ENCODE data around the gene PTPRK.

Gene PTPRK

DNA sequence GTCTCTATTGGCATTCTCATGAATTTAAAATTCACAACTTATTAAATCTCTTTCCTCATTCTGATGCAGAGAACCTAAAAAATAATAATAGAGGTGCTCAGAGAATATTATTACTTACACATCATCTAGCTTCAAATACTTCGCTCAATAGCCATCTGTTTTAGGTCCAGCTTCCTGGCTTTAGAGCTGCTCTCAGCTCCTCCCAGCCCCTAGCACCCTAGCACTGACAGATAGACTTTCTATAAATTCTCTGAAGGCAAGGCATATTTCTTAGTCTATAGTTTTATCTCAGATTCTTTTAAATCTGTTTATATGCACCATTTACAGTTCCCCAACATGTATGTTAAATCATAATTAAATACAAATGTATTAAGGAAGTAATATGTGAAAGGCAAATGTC, 281.3 kb downstream of the PTPRK start:
- no peak for DNase-seq

DNA sequence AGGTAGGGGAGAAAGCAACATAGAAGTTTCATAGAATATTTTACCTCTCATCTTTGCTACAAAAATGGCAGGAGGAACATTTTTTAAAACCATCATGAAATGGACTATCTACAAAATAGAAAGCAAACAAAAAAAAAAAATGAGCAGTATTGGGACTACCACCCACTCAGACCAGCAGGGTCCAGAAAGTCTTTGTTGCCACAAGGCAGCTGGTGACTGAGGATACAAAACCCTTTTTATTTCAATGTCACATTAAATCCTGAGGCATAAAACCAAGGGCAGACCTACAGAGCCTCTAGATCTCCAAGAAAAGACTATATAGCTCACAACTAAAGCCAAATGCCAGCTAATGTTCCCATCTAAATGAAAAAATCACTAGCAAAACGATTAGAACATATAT, 282.2 kb downstream of the PTPRK start:
- peak; percentile 76 for DNase-seq

DNA sequence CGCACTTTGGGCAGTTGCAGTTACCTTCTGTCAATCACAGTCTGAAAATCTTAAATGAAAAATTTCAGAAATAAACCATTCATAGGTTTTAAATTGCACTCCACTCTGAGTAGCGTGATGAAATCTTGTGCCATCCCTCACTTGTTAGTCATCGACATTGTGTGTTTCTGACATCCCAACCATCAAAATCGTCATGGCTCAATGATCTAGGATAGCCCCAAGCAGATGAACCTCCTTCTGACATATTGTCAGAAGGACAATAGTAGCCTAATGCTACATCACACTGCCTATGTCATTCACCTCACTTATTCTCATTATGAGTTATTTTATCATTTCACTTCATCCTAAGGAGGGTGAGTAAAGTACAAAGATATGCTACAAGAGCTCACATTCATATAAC, 284.8 kb downstream of the PTPRK start:
- no peak for DNase-seq

DNA sequence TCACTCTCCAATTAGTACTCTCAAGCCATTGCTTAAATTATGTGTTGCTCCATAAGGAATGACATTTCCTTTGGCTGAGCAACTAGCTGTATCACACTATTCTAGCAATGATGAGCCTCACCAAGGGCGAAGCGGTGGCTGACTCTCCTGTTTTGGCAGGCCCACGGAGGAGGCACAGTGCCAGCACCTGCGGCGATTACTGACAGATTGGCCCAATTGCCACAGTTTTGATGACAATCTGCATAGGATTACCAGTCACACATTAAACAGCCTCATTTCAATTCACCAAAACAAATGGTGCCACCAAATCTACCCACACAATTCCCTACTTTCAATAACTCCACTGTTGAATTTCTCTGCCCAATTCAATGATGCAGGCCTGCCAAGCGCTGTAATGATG, 286.9 kb downstream of the PTPRK start:
- DNase-seq = peak; percentile 57

DNA sequence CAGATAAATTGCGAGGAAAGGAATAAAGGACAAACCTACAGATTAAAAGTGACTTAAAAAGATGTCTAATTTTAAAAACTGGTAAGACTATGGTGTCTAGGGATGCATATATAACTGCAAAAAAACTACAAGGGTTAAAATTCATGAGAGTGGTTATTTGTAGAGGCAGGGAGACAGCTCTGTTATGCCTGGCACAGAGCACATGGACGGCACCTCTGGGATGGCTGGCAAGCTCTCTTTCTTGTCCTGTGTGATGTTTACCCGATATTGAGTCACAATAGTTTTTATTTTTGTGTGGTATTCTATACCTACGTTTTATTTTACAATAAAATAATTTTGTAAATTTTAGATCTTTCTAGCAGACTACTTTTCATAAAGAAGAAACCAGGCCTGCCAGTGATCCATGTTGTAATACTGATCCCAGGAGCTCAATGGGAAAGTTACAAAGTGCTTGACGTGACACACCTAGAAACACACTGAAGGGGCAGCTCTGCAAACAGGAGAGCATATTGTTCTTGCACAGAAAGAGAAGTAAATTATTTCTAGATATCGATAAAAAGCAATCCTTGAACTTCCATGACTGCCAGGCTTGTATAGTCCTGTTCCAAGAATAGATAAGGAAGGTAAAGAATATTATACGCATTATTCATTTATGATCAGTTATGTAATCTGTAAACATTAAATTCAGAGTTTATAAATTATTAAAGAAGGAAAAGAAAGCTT, 290.0 kb downstream of the PTPRK start:
- DNase-seq = no peak

DNA sequence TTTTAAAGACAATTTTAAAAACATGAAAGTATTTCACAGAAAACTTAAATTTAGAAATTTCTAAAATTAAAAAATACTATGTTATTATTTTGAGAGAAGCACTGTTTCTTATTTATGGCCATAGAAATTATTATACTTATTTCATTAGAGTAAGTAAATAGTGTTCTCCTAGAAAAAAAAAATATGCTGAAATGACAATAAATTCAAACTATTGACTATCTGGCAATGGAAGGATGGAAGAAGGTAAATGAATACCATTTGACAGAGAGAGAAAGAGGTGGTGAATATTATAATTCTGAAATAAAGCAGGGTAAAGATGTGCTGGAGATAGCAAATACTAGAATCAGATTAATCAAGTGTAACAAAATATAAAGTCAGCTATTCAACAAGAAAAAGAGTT, 294.8 kb downstream of the PTPRK start:
- DNase-seq = no peak

DNA sequence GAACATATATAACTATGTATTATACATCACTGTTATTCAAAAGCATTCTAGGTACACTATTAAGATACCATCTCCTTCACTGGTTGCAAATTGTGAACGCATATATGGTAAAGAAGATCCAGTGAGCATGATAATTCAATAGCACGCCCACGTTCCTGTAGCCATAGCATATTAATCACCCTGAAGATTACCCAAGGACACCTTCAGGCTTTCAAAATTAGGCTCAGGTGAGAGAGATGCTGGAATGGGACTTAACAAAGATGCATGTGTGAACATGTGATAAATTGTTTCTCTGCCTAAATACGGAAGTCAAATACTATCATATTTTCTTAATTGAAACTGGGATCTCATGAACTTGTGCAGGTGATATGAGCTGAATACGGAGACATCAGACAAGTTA, 303.5 kb downstream of the PTPRK start:
- no peak for DNase-seq

DNA sequence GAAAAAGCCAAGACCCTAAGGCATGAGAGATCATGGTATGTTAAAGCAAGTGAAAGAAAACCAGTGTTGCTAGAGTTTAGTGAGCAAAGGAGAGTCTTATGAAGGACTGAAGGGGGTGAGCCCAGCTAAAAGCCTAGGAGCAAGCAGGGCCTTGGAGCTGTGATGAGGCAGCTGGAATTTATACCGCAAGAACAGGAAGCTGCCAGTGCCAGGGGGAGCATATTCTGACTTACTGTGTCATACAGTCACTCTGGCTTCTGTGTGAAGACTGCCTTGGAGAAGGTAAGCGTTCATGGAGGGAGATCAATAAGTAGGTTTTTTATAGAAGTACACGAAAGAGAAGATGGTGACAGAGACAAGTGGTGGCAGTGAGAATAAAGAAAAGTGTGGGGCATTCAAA, 310.6 kb downstream of the PTPRK start:
- no peak for DNase-seq

DNA sequence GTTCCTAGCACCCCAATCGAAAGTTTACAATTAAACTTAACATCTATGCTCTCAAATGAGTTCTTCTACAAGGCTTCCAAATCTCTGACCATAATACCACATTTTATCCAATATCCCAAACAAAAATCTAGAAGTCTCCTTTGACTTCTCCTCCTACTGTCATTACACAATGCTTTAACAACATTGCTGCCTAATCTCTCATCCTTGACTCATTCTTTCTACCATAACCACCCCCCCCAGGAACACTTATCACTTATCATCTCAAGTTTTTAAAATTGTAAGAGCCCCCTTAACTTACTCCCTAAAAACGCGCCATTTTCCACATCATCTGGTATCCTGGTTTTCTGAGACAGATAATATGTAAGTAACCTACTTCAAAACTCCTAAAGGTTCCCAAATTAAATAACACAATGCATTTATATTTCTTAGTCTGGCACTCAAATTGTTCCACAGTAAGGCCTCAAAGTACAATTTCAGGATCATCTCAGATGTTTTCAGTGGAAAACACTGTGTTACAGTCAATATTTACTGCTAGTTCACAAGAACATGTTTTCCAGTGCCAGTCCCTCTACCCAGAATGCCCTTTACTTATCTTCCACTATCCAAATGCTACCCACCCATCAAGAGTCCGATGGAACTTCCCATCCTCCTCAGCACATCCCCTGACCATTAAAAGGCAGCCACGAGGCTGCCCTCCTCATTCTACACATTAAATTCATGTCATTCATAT, 311.4 kb downstream of the PTPRK start:
- DNase-seq = no peak

DNA sequence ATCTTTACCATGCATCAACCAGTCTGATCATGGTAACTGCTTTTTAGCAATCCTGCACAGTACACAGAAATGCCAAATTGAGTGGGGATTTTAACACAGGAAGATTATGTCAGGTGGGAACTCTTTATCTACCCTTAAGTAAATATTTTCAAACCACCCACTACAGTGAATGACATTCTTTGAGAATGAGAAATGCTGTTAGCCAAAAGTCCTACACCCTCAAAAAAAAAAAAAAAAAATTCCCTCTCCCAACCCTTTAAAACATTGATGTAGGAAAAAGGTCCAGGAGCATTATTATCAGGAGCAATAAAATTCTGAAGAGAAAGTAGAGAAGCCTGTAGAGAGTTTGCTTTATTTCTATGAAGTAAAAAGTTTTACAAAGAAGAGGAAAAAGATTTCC, 312.3 kb downstream of the PTPRK start:
- no peak for DNase-seq

DNA sequence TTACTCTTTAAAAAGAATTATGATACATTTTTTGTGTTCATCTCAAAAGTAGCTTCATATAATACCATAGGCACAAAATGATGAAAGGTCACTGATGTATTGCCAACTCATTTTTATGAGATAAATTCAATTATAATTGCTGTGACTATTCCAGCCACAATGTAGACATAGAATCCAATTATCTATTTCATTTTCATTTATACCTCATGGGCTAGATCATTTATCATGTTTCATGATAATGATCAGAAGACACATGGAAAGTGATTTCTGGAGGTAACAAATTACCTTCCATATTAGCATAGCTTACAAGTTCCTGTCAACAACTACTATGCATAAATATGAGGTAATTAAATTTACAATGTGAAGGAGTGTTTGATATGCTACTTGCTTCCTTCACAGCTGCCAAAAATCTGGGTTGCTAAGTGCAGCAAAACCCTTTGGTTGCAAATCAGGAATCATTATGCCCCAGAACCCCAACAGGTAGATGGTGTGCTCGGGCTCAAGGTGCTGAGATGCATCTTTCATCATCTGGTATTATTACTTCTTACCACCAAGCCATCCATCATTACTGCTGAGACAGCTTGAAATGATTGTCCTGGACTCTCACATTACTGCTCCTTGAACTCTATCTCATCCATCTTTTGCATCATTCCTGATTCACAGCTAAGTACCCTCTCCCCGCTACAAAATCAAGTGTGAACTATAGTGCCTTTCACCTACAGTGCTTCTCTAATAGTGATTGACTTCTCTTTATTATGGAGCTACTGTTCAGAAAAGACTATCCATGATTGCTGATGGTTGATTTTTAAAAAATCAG, 313.6 kb downstream of the PTPRK start:
- no peak for DNase-seq

DNA sequence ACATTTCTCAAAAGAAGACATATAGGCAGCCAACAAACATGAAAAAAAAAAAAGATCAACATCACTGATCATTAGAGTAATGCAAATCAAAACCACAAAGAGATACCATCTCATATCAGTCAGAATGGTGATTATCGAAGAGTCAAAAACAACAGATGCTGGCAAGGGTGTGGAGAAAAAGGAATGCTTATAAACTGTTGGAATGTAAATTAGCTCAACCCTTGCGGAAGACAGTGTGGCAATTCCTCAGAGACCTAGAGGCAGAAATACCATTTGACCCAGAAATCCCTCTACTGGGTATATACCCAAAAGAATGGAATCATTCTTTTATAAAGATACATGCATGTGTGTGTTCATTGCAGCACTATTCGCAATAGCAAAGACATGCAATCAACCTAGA, 315.8 kb downstream of the PTPRK start:
- DNase-seq = no peak

DNA sequence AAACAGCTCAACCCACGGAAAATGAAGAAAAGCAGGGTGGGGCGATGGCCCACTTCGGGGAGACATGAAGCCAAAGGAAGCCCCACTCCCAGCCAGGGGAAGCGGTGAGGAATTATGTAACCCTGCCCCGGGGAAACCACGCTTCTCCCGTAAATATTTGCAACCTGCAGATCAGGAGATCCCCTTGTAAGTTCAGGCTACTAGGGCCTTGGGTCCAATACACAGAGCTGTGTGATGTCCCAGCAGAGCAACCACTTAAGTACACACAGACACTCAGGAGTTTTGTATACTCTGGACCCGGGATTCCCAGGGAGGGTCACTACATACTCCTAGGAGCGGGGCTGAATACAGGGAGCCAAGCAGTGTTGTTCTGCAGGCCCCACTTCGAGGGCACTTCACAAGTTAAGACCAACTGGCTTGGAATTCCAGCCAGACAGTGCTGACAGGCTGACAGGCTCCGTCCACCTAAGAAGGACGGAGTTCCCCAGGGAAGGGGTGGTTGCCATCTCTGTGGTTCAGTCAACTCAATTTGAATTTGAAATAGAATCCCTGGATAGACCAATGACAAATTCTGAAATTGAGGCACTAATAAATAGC, 318.1 kb downstream of the PTPRK start:
- DNase-seq = no peak

DNA sequence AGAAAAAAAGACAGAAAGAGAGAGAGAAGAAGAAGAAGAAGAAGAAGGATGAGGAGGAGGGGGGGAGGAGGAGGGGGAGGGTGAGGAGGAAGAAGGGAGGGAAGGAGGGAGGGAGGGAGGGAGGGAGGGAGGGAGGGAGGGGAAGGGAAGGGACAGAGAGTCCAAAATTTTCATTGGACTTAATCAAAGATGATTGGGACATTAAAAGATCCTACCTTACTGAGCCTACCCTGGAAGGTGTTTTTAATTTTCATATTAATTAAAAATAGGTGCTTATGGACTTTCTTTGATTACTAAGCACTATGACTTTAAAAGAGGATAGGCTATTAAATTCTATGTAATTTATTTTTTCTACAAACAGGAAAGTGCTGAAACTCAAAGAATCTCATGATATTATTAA, 319.6 kb downstream of the PTPRK start:
- no peak for DNase-seq

DNA sequence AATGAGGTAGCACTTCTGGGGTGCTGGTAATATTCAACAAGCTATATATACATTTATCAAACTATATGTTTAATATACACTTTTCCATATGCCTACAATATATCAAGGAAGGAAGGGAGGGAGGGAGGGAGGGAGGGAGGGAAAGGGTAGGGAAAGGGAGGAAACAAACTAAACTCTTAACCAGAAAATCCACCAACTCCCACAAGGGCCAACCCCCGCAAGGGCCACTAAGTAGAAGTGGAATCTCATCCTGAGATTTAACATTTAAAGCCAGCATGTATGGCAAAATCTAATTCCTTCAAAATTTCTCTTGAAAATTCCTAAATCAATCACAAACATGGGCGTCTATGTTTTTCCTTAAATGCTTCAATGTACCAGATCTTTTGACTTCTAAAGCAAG, 320.9 kb downstream of the PTPRK start:
- DNase-seq = no peak

DNA sequence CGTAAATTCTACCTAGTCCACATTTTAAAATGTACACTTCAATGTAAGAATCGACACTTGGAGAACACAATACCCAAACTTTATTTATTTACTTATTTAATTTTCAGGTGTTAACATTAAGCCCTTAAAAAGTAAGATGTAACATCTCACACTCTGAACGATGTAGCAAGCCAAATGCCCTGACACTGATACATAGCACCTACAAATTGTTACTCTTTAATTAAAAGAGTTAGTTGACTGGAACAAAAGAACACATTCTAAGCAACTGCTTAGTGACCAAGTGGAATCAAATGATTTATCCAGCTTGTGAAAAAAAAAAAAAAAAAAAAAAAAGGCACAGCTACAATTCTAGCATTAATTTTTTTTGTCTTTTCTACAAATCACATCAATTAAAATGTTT, 327.4 kb downstream of the PTPRK start:
- no peak for DNase-seq

DNA sequence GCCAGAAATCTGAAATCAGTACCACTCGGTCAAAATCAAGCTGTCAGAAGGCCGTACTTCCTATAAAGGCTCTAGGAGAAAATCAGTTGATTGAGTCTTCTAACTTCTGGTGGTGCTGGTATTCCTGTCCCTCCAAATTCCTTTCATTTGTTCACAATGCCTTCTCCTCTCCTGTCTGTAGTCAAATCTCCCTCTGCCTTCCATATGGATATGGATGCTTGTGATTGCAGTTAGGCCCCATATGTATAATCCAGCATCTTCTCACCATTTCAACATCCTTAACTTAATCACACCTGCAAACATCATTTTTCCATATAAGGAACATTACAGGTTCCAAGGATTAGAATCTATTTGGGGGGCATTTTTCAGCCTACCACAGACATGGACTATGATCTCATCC, 331.7 kb downstream of the PTPRK start:
- no peak for DNase-seq

DNA sequence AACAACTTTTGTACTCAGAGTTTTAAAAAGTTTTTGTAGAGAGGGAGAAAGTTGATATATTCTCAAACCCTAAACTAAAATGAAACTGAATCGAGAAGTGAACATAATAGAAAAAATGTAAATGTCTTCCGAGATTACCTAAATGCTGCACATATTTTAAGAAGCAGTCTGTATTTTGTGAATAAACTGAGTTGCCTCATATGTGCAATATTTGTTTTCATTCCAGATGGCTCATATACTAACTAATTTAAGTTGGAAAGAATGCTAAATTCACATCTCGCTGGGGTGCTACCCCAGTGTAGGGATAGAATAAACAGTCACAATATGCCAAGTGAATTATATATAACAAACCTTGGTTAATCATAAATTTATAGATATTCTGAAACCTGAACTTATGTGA, 333.7 kb downstream of the PTPRK start:
- DNase-seq = no peak

DNA sequence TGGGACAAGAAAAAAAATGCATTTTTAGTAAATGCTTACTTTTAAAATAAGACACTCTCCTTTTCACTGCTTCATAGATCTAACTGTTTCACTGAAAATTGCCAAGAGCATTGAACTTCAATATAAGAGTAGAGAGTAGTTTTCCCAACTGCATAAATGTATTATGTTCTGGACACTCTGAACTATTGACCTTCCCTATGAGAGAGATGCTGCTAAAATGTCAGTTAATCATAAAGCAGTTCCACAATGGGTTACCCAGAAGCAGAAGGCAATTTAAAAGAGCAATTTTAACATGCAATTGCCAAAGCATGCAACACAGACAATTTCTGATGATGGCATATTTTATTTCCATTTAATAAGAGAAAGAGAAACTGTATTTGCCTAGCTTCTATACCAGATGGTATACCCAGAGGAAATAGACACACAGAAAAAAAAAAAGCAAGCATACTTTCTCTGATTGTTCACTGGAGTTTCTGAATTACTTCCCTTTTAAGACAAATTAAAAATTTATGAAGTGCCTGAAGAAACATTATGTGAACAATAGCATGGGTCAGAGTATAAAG, 340.4 kb downstream of the PTPRK start:
- DNase-seq = no peak

DNA sequence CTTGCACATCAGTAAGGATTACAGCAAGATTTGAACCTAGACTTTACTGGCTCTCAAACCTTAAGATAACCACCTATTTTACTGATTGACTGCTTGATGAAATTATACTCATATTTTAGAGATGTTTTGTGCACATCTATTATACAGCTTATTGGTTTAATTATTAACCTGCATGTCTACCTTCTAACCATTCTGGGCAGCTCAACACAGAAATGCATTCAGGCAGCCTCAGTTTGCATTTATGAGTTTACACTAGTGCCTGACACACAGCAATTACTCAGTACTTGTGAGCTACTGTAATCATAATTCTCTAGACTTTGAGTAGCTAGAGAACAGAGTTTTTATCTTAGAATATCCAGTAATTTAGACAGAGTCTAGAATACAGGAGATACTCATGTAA, 345.7 kb downstream of the PTPRK start:
- DNase-seq = no peak

DNA sequence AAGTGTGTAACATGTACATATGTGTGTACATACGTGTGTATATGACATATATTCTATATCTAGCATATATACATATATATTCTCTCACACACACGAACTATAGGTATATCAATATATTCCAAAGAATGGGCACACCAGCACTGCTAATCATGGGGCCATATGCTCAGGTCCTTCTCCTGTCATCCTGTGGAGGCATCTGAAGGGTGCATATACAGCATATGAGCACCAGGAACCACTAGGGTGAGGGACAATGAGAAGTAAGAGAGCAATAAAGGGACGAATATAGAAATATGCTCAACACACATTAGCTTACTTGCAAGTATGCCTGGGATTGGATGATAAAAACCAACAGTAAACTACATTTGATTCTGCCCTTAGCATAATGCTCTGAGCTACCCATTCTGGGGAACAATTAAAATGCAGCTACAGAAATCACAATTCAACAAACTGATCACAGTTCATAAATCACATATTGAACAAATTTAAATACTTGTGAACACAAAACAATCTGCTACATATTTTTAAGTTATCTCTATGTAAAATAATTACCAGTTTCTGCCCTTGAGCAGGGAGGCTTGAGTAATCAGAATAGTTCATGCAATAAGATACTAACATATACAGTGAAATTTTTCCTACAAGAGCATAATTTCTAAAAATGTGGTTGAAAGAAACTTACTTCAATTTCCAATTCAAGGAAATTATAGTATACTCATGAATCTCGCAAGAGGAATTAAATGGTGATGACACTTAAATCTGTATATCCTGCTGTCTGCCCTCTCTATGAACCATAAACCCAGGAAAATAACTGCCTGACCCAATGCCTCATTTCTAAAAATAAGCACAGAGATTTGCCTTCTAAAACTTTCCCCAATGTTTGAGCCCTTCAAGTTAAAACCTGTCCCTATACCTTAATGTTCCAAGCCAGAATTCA, 347.4 kb downstream of the PTPRK start:
- no peak for DNase-seq

DNA sequence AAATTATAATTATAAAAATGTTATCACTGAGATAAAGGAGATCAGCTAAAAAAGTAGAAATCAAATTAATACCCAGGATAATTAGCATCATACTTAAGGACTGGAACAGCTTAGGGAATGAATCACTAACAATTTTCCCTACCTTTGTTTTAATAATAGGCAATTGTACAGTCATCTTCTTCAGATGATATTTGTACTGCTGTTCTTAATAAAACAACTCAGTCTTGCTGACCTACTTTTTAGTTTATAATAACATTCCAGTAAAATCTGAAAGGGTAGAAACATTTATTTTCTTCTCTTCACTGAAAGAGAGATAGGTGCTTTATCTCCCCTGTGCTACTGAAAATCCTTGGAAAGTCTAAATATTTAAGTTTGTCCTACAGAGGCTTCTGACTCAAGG, 348.3 kb downstream of the PTPRK start:
- no peak for DNase-seq
